Activated T-cell treated with anti-CD3 and anti-CD28 coated beads, Interleukin-2, amount 50 U/mL, for 24 hours (primary cell): ENCODE results near the gene CKAP2L.
A peak's percentile ranks its signal among the peaks of the same experiment; 100 is the strongest.

ENCODE experiments used
- DNase-seq: peaks from one replicate; pipeline ENCODE4 v3.0.0-alpha.2; 2020
- H3K27ac Mint-ChIP-seq: 2 replicates; pipeline ENCODE4 v1.8.0; 2020; ENCODE audit warnings: mild to moderate bottlenecking, mixed read lengths
- H3K27me3 Mint-ChIP-seq: 2 replicates; pipeline ENCODE4 v1.8.0; 2020; ENCODE audit warnings: mixed read lengths
- H3K36me3 Mint-ChIP-seq: 2 replicates; pipeline ENCODE4 v1.8.0; 2020; ENCODE audit warnings: low read depth, mixed read lengths
- H3K4me1 Mint-ChIP-seq: 2 replicates; pipeline ENCODE4 v1.8.0; 2020; ENCODE audit warnings: low read depth, mixed read lengths
- H3K4me3 Mint-ChIP-seq: 2 replicates; pipeline ENCODE4 v1.8.0; 2020; ENCODE audit warnings: mild to moderate bottlenecking, moderate library complexity, mixed read lengths
- H3K9me3 Mint-ChIP-seq: 2 replicates; pipeline ENCODE4 v1.8.0; 2020; ENCODE audit warnings: mixed read lengths

Gene CKAP2L

DNA sequence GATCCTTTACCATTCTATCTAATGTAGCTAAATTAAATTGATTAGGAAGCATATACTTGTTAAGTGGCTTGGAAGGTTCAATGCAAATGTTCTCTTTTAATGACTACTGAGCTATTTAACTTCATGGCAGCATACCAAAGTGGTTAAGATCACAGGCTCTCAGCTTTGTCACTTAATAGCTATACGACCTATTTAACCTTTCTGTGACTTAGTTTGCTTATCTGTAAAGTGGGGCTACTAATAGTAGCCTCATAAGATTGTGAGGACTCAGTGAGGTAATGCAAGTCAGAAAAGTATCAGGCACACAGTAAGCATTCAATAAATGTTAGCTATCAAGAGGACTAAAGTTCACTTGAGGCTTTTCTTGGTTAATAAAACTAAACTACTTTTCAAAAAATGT is 4.3 kb downstream of the CKAP2L start:
- peaks cover 45% of the 10 kb centered on the region for H3K36me3 Mint-ChIP-seq

DNA sequence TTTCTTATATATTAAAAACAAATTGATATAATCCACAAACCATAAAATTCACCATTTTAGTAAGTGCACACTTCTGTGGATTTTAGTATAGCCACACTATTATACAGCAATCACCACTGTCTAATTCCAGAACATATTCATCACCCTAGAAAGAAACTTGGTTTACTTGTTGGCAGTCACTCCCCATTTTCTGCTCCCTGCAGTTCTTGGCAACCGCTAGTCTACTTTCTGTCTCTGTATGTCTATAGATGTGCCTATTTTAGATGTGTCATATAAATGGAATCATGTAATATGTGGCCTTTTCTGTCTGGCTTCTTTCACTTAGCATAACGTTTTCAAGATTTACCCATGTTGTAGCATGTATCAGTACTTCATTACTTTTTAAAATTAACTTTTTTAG is 5.7 kb downstream of the CKAP2L start:
- Mint-ChIP-seq H3K36me3 (peaks cover 51% of the 10 kb centered on the region), H3K4me1 (peaks cover 6% of the 10 kb centered on the region), H3K27ac (no peak overlapping the region), H3K4me3 (no peak overlapping the region), H3K27me3 (no peaks in the 10 kb centered on the region), H3K9me3 (no peaks in the 10 kb centered on the region)
- DNase-seq = no peak

More for the DNA sequence above, 4.3 kb downstream of the CKAP2L start:
- Mint-ChIP-seq H3K27me3 (no peaks in the 10 kb centered on the region), H3K4me1 (peaks cover 12% of the 10 kb centered on the region), H3K9me3 (no peaks in the 10 kb centered on the region), H3K4me3 (no peak overlapping the region), H3K27ac (no peak overlapping the region)
- DNase-seq = no peak

DNA sequence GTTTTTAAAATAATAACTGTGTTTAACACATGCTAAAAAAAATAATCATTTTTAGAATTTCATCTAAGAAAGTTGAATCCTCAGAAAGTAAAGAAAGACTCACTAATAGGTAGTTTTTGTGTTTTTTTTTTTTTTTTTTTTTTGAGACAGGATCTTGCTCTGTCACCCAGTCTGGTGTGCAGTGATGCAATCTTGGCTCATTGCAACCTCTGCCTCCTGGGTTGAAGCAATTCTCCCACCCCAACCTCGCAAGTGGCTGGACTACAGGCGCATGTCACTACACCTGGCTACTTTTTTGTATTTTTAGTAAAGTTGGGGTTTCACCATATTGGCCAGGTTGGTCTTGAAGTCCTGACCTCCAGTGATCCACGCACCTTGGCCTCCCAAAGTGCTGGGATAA is 7.1 kb downstream of the CKAP2L start:
- peaks cover 5% of the 10 kb centered on the region for H3K4me1 Mint-ChIP-seq
- no peak for DNase-seq
- H3K36me3 Mint-ChIP-seq = peaks cover 59% of the 10 kb centered on the region
- no peaks in the 10 kb centered on the region for H3K9me3 Mint-ChIP-seq
- no peak overlapping the region for H3K4me3 Mint-ChIP-seq
- no peaks in the 10 kb centered on the region for H3K27me3 Mint-ChIP-seq
- H3K27ac Mint-ChIP-seq = no peak overlapping the region

DNA sequence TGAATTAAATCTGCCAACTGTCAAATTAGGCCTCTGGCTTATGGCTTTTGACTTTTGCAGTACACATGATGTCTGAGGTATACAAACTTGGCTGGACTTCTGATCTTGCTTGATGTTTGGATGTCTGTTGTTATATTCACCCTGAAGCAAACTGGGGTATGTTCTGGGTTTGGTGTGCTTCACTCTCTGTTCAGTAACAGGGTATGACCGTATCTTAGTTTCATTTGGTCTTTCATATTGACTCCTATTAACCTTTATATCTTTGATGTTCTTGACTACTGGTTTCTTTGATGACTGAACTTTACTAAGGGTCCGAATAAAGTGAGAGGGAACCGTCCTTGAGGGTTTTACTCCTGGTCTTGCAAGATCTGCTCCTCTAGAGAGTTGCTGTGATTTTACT is 8.2 kb downstream of the CKAP2L start:
- Mint-ChIP-seq H3K27me3 (no peaks in the 10 kb centered on the region), H3K4me3 (no peak overlapping the region), H3K36me3 (peaks cover 66% of the 10 kb centered on the region), H3K27ac (no peak overlapping the region), H3K9me3 (no peaks in the 10 kb centered on the region), H3K4me1 (peaks cover 5% of the 10 kb centered on the region)
- DNase-seq = no peak

- no peaks in the 10 kb centered on the region for H3K27me3 Mint-ChIP-seq
- H3K4me1 Mint-ChIP-seq = peaks cover 6% of the 10 kb centered on the region
- no peak for DNase-seq
- H3K27ac Mint-ChIP-seq = no peak overlapping the region
- H3K9me3 Mint-ChIP-seq = no peaks in the 10 kb centered on the region
- peaks cover 71% of the 10 kb centered on the region for H3K36me3 Mint-ChIP-seq
- no peak overlapping the region for H3K4me3 Mint-ChIP-seq
Observed at GRCh38 chr2:112755444-112755843, 9.0 kb downstream of the CKAP2L start.

DNA sequence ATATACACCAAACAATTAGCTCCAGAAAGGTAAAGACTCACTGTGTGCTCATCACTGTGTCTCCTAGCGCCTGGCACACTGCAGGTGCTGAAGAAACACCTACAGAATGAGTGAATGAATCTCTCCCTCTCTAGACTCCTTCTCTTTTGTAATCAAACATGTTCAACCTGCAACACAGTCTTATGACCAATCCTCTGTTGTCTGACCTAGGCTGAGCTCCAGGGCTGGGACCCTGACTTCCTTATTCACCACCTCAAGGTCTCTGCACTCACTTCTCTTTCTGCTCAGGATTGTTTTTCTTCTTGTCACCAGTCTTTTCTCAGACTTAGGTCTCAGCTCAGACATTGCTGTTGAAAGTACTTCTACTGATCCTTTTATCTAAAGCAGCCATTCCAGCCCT is 9.8 kb downstream of the CKAP2L start:
- H3K27ac Mint-ChIP-seq = no peak overlapping the region
- no peak for DNase-seq
- no peak overlapping the region for H3K4me3 Mint-ChIP-seq
- no peaks in the 10 kb centered on the region for H3K9me3 Mint-ChIP-seq
- peaks cover 14% of the 10 kb centered on the region for H3K4me1 Mint-ChIP-seq
- H3K27me3 Mint-ChIP-seq = no peaks in the 10 kb centered on the region
- peaks cover 79% of the 10 kb centered on the region for H3K36me3 Mint-ChIP-seq

DNA sequence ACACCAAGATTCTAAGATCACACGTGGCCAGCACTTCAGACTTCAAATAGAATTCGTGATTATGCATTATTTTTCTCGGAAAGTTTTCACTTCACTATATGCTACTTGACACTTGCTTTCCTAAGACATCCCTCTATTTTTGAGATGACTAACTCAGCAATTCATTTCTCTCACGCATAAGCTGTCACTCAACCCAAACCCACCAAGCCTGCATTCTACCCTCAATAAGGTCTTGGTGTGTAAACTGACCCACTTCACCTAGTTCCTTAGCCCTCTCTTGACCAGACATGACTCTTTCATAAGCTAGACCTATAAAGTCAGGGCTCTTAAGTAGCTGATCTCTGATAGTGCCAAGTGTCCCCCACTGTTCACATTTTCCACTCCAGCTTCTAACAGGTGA is 11.7 kb downstream of the CKAP2L start:
- Mint-ChIP-seq H3K9me3 (no peaks in the 10 kb centered on the region), H3K27me3 (no peaks in the 10 kb centered on the region), H3K4me3 (no peak overlapping the region), H3K36me3 (peaks cover 66% of the 10 kb centered on the region), H3K4me1 (peaks cover 14% of the 10 kb centered on the region), H3K27ac (no peak overlapping the region)
- no peak for DNase-seq

DNA sequence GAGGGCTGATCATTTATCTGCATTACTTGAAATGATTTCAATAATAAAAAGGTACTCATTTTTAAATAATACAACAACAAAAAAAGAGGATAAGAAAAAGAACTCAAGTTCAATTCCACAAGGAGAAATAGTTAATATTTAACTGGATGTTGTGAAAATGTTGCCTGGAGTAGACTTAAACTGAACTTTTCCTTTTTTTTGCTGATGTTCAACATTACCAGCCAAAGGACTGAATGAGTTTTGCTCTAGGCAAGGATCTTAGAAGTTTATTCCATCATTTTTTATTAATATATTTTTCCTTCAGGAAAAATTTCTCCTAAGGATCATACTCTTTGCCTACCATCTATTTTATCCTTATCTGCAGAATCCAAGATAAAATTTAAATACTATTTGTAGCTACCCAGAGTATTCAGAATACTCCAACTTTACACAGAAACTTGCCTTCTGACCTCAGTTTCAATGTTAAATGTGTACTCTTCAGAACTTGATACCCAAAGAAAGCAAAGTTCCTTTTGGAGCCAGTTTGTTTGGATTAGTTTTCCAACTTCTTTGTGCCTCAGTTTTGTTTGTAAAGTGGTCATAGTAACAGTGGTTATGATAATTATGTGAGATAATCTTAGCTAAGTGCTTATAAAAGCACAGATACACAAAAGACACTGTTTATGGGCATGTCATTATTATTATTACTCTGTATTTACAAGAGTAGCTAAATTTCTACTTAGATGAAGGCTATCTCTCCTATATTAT is 12.8 kb downstream of the CKAP2L start:
- Mint-ChIP-seq H3K9me3 (no peaks in the 10 kb centered on the region), H3K36me3 (peaks cover 62% of the 10 kb centered on the region), H3K4me1 (peaks cover 14% of the 10 kb centered on the region), H3K4me3 (no peak overlapping the region), H3K27ac (no peak overlapping the region), H3K27me3 (no peaks in the 10 kb centered on the region)
- DNase-seq = no peak

DNA sequence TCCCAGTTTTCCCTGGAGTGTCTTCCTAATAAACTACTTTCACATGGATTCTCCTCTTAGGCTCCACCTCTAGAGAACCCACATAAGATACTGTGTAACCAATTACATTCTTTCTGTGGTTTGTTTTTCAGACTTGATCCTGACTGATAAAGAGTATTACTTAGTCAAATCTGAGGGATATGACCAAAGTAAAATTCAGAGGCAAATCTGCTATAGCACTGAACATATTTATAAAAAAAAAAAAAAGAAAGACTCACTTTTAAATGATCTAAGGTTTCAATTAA is 13.9 kb downstream of the CKAP2L start:
- Mint-ChIP-seq H3K9me3 (no peaks in the 10 kb centered on the region), H3K4me1 (peaks cover 14% of the 10 kb centered on the region), H3K27me3 (no peaks in the 10 kb centered on the region), H3K36me3 (peaks cover 56% of the 10 kb centered on the region), H3K4me3 (no peak overlapping the region), H3K27ac (no peak overlapping the region)
- DNase-seq = no peak

DNA sequence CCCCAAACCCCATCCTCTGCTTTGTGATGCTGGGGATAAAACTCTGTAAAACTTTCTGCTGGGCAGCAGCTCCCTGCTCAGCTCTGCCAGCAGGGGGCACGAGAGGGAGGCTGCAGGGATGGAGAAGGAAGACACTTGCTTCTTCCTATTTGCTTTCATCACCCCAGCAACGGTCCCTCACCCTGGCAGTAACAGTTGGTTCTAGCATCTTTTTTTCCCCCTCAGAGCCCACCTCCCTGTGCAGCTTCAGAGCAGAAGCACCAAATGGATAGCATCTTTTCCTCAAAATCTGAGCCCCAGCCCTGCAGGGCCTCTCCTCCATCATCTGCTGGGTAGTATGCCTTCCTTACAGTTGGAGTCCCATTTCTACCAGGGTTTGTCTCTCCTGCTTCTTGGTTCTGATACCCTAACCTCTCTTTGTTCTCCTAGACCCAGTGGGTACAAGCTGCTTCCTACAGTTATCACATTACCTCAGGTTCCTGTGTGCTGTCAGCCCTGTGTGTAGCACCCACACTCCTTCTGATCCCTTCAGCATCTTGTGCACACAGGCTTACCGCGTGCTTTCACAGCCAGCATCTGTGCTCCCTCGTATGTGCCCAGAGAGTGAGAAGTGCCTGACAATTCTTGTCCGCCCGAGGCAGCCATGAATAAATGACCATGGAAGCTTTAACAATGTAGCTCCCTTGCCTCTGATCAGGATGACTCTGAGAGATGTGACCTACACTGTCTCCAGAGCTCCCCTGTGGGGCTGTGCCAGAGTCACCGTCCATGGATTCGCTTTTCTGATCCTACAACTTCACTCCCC is 14.5 kb downstream of the CKAP2L start:
- H3K4me1 Mint-ChIP-seq = peaks cover 14% of the 10 kb centered on the region
- H3K27me3 Mint-ChIP-seq = no peaks in the 10 kb centered on the region
- H3K4me3 Mint-ChIP-seq = no peak overlapping the region
- DNase-seq = peak; percentile 87
- no peaks in the 10 kb centered on the region for H3K9me3 Mint-ChIP-seq
- H3K27ac Mint-ChIP-seq = no peak overlapping the region
- peaks cover 52% of the 10 kb centered on the region for H3K36me3 Mint-ChIP-seq

DNA sequence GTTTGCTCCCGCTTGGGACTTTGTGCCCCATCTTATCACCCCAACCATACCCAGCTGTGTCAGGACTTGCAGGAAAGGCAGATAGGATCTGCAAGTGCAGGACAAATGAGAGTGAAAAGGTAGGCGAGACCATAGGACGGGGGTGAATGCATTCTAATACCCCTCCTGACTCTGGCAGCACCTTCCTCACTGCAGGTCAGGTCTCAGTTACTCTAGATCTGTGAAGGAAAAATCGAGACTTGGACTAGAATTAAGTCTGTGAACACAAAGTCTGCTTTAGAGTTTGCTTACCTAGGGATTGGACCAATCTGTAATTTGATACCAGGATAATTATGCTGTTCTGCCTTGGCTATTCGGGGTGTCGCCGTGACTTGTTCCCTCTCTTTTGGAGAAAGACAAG is 23.9 kb downstream of the CKAP2L start:
- H3K27ac Mint-ChIP-seq = no peak overlapping the region
- no peaks in the 10 kb centered on the region for H3K9me3 Mint-ChIP-seq
- peaks cover 50% of the 10 kb centered on the region for H3K36me3 Mint-ChIP-seq
- no peak overlapping the region for H3K4me3 Mint-ChIP-seq
- no peak for DNase-seq
- no peaks in the 10 kb centered on the region for H3K27me3 Mint-ChIP-seq
- H3K4me1 Mint-ChIP-seq = peaks cover 8% of the 10 kb centered on the region

GRCh38 chr2:112737542-112738232 is 26.7 kb downstream of the CKAP2L start:
- Mint-ChIP-seq H3K9me3 (no peaks in the 10 kb centered on the region), H3K27me3 (no peaks in the 10 kb centered on the region), H3K36me3 (peaks cover 46% of the 10 kb centered on the region), H3K4me1 (peaks cover 8% of the 10 kb centered on the region), H3K4me3 (no peak overlapping the region), H3K27ac (no peak overlapping the region)
- no peak for DNase-seq

DNA sequence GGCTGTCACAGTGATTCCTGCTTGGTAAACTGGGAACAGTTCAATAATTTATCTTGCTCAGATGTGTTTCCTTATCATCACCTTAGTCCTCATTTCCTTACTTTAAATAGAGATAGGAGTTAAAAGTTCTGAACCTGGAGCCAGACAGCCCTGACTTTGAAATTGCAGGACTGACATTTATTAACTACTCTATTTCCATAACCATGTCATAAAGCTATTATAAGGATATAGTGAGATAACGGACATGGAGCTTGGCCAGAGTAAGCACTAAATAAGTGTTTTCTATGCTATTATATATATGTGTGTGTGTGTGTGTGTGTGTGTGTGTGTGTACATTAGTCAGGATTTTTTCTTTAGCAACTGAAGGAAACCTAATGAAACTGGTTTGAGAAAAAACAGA is 30.5 kb downstream of the CKAP2L start:
- Mint-ChIP-seq H3K4me1 (peaks cover 8% of the 10 kb centered on the region), H3K36me3 (peaks cover 13% of the 10 kb centered on the region), H3K27ac (no peak overlapping the region), H3K4me3 (no peak overlapping the region), H3K9me3 (no peaks in the 10 kb centered on the region), H3K27me3 (no peaks in the 10 kb centered on the region)
- DNase-seq = no peak

DNA sequence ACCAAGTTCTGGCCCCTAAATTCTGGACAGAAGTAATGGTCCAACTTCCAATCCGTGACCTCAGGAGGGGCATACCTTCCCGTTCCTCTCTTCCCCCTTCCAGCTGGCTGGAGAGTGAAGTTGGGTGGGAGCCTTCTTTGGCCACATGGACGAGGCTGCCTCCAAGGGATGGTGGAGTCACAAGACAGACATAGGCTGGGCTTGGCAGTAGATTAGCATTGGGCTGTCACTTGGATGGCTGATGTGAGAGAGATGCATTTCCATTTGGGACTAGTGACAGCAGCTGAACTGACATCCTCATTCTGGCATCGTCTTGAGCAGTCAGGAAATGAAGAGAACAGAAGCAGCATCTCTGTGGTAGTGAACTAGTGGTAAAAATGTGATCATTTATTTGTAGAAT is 31.0 kb downstream of the CKAP2L start:
- Mint-ChIP-seq H3K27me3 (peaks cover 4% of the 10 kb centered on the region), H3K9me3 (no peaks in the 10 kb centered on the region), H3K36me3 (peaks cover 9% of the 10 kb centered on the region), H3K27ac (no peak overlapping the region), H3K4me1 (peaks cover 8% of the 10 kb centered on the region), H3K4me3 (no peak overlapping the region)
- DNase-seq = no peak

GRCh38 chr2:112731479-112731878 is 32.9 kb downstream of the CKAP2L start:
- no peaks in the 10 kb centered on the region for H3K9me3 Mint-ChIP-seq
- H3K27me3 Mint-ChIP-seq = peaks cover 13% of the 10 kb centered on the region
- H3K4me3 Mint-ChIP-seq = no peak overlapping the region
- no peaks in the 10 kb centered on the region for H3K36me3 Mint-ChIP-seq
- no peak for DNase-seq
- H3K27ac Mint-ChIP-seq = no peak overlapping the region
- peaks cover 4% of the 10 kb centered on the region for H3K4me1 Mint-ChIP-seq
